Measurements from ENCODE around the gene LSM2.

LSM2 gene

DNA sequence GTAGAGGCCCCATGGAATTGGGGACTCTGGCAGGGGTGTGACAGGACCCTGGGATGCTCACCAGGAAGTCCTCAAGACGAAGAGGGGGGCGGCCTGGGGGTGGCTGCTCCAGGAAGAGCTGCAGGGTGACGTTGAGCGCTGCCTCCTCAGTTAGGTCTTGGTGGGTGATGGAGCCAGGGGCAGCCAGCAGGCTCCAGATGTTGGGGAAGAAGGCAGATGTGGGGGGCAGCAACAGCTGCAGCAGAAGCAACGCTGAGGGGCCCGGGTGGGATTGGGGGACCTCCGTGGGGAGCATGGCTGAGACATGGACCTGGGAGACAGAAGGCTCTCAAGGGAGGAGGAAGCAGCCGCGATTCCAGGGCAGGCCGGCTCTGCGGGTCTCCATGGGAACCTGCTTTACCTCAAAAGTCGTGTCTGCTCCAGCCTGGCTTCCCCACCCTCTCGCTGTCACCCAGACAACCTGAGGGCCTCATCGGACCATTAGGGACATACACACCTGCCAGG is 30.2 kb downstream of the LSM2 start:
- DNase-seq: no peak

DNA sequence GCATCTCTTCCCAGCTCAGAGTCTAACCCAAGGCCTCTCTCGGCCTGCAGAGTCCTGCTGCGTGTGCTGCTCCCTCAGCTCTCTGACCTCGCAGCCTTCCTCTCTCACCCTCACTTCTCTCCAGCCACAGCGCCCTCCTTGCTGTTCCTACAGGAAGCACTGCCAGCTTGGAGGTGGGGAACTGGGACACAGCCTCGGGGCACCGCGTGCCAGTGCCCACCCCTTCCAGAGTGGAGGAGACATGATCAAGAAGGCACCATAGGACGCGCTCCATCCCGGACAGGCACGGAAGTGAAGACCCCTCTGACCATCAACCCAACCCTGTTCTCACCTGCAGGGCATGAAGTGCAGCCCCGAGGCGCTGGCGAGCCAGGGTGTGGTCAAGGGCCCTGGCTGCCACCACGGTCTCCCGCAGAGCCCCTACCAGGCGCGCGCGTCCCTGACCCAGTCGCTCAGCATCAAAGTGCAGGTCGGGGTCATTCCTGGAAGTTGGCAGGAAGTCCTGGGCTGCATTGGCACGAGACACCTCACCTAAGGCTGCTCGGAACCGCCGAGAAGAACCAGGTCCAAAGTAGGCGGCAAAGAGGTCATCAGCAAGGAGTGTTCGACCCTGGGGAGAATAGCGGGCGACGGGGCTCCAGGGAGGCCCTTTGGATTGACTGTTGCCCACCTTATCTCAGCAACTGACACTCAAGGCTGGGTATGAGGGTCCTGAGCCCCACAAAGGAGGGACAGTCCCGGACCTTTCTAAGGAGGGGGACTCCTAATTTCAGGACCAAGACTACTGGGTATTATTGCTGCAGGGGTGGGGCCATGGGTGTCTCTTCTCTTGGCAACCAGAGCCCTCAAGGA is 30.9 kb downstream of the LSM2 start:
- DNase-seq: no peak

DNA sequence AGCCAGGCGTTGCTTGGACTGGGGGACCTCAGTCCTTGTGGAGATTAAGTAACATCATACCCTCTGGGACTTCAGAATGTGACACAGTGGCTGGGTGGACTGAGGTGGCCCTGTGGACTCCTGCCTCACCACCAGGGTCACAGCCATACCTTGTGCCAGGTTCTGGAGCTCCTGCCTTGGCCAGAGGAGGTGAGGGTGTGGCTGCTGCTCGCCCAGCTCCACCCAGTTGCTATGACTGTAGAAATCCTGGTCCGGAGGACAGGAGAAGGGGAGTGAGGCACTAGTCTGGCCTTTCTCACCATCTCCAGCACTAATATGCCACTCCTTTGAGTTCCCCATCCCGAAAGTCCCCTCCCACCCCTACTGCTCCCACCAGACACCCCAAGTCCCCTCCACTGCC is 31.6 kb downstream of the LSM2 start:
- DNase-seq: no peak

DNA sequence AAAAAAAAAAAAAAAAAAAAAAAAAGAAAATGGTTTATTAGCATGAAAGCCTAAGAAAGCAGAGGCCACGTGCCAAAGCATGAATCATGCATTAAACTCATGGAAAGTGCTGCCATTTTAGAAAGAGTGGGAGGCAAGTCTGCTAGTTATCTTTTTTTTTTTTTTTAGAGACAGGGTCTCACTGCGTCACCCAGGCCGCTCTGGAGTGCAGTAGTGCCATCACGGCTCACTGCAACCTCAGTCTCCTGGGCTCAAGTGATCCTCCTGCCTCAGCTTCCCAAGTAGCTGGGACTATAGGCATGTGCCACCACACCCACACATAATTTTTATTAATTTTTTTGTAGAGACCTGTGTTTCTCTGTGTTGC is 34.8 kb downstream of the LSM2 start:
- DNase-seq: no peak

DNA sequence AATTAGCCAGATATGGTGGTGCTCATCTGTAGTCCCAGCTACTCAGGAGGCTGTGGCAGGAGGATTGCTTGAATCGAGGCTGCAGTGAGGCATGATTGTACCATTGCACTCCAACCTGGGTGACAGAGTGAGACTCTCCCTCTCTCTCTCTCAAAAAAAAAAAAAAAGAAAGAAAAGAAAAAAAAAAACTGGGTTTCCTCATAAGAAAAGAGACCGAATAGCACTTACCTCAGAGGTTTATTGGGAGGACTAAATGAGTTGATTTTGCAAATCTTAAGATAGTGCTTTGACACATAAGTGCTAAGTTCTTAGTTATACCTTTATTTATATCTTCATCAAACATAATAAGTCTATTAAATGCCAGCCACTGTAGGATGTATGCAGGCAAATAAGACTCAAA is 35.9 kb downstream of the LSM2 start:
- no peak for DNase-seq

DNA sequence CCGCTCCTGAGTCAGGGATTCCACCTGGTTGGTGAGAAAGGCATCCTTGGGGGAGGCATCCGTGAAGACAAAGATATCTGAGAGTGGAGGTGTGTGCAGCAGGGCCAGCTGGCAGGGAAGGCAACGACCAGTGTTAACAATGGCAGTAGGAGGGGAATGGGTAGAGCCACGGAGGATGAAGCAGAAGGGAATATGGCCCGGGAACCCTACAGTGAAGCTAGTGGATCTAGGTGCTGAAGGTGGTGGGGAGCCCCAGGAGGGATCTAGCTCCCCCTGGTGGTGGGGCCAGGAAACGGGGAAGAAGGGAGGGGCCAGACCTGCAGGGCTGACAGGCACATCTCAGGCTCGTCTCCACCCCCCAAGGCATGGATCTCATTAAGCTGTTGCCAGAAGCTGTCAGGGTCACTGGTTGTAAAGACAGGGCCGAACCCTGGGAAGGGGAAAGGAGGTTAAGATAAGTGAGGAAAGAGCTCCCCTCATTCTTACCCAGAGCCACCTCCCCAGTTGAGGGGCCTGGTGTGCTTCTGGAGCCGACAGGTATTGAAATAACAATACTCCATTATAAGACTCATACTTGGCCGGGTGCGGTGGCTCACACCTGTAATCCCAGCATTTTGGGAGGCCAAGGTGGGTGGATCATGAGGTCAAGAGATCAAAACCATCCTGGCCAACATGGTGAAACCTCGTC is 36.9 kb downstream of the LSM2 start:
- no peak for DNase-seq

DNA sequence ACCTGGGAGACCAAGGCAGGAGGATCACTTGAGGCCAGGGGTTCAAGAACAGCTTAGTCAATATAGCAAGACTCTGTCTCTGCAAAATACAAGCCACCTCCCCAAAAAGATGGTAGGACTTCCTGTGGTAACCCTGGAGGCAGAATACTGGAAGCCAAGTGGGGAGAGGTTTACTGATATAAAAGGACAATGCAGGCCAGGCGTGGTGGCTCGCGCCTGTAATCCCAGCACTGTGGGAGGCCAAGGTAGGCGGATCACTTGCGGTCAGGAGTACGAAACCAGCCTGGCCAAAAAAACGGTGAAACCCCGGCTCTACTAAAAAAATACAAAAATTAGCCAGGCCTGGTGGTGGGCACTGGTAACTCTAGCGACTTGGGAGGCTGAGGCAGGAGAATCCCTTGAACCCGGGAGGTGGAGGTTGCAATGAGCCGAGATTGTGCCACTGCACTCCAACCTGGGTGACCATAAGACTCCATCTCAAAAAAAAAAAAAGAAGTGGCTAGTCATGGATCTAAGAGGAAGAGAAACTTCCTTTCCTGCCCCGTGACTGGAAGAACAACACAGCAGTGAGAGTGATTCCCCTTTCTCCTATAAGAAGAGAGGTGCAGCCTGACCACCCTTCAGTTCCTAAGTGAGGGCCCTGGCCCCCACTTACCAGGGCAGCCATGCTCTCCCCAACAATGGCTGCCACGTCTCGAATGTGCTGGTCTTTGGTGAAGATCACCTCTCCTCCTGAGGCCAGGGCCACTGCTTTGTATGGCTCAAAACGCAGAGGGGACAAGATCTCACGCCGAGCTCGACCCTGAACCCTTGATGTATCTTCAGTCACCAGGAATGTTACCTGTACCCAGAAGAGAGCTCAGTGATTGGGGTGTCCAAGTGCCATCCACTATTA is 38.2 kb downstream of the LSM2 start:
- no peak for DNase-seq

DNA sequence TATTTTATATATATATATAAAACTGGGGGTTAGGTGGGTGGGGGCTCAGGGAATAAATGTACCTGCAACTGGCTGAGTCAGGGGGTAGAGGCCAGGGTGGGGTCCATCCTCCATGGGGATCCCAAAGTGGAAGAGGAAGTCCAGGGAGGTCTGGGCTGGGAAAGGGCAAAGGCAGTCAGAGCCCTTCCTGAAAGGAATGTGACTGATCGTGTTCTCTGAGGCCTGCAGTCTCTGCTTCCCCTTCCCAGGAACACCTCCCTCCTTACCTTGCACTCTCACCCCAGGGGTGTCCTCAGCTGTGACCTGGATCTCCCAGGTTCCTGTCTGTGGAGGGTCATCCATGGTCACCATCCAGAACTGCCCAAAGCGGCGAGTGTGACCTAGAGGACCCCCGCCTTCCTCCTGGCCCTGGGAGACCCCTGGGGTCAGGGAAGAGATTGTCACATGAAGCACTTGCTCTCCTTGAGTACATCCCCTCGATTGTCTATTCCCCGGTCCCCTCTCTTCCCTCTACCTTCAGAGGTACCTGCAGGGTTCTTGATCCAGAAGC is 39.6 kb downstream of the LSM2 start:
- DNase-seq: no peak

DNA sequence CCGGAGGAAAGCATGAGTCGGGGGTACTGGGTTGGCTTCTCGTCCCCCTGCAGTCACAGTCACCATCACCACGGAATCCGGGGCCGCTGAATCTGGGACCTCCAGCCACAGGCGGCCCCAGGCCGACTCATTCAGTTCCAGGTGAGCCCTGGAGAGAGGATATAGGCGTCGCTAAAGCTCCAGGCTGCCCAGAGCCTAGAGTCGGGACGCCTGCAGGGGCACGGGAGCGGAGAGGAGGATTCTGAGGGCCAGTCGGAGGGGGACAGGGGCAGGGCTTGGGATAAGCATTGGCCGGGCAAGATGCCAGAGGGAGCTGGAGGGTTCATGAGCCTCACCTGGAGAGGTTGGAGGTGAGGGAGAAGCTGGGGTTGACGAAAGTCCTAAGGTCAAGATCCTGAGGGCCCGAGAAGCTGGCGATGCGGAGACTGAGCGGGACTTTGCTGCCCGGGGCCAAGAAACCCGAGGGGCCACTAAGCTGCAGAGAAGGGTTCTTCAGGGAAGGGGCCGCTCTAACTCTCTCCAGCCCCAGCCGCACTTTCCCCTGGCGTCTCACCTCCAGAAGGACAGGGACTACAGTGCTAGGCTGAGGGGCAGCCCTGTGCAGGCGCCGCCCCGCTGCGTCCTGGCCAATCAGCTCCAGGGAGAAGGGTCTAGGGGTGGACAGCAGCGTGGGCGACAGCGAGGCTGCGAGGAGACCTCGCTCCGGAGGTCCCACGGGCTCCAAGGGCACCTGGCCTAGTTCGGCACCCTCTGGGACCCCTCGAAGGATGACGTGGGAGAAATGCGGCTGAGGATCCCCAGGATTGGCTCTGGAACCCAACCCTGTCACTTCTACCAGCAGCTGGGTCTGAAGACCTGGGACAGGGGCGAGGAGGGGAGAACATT is 40.6 kb downstream of the LSM2 start:
- no peak for DNase-seq

DNA sequence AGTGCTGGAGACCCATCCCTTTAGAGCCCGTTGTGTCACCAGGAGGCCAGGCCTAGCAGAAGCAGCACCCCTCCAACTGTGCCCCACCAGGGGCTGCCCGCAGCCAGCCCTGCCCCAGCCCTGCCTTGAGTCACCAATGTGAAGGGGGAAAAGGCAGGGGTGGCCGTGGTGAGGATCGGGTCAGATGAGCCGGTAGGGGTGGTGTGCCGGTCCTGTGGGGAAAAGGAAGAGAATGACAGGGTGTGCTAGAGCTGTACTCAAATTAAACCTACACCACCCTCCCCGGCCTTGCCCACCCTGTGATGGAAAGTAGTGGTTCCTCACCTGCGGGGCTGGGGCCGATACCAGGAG is 41.2 kb downstream of the LSM2 start:
- no peak for DNase-seq

DNA sequence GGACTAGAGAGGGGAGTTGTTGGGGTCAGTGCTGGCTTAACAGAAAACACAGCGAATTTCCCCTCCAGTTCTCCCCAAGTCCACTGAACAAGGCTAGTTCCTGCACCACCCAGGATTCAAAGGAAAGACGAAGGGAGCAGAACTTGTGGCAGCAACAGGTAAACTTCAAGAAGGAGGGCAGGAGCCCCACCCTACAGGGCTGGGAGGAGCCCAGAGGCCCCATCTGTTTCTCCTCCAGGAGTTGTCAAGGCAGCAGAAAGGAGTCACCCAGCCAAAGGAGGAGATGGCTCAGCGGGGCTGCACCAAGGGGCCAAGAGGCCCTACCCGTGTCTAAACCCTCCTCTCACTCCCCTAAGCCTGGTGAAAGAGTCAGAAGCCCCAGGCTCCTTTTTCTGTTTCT is 42.6 kb downstream of the LSM2 start:
- DNase-seq: no peak

DNA sequence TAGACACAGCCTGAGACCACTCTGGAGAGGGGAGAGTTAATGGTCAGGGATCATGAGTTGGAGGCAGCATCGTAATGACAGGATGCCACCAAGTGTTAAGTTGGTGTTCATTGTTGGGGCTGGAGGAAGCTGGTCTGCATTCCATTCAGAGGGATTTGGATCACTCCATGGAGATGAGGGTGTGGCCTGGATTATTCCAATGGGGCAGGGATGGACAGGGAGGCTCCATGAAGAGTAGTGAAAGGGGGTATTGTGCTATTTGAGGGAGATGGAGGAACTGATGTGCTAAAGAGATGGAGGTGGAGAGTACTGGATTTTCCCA is 43.2 kb downstream of the LSM2 start:
- no peak for DNase-seq

DNA sequence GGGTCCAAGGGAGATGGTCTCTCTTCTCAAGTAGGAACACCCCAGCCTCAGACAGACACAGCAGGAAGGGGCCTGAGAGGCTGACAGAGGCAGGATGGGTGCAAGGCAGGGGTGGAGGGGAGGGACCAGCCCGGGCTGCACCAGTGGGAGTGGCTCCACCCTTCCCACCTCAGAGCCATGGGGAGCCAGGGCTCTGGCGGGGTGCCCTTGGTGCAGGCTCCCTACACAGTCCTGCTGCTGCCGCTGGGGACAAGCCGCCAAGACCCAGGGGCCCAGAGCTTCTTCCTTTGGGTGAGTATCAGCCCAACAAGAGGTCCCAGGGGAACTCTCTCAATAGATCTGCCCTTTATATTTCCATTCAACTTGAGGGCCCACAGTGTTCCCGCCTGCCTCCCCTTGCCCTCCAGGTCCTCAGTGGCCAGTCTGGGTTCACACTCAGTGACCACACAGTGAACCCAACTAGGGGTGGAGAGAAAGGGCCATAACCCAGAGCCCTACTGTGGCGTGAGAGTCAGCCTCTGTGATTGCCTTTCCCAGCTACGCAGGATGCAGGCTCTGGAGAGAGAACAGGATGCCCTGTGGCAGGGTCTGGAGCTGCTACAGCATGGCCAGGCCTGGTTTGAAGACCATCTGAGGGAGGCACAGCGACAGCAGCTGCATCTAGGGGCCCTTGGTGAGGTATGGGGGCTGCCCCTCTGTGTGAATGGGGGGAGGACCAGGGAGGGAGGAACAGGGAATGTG is 43.7 kb downstream of the LSM2 start:
- no peak for DNase-seq

DNA sequence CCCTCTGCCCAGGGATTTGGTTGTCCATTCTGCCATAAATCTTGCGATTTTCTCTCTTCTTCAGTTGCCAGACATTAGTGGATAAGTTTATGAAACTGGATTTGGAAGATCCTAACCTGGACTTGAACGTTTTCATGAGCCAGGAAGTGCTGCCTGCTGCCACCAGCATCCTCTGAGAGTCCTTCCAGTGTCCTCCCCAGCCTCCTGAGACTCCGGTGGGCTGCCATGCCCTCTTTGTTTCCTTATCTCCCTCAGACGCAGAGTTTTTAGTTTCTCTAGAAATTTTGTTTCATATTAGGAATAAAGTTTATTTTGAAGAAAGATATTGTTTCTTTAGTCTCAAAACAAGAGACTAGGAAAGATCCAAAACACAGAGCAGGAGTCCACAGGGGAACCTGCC is 44.4 kb downstream of the LSM2 start, which contains the start of gene SAPCD1:
SAPCD1 (plus strand) TSS at position 301 of the 400 bp plus-strand sequence. CDS start 399 bp downstream, outside the sequence.
- no peak for DNase-seq

DNA sequence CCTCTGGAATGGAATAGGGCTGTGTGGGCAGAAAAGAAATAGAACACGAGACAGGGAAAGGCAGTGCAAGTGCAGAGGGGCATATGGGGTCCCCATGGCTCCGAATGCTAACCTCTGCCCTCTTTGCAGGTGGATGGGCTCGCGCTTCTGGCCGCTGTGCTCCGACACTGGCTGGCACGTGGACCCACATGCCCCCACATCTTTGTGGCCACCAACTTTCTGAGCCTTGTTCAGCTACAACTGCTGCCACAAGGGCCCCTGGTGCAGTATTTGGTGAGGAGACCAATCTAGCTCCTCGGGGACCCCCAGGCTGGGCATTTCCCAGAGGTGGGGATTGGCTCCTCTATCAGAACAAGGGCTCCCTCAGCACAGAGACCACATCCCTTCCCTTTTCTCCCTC is 45.4 kb downstream of the LSM2 start:
- no peak for DNase-seq

DNA sequence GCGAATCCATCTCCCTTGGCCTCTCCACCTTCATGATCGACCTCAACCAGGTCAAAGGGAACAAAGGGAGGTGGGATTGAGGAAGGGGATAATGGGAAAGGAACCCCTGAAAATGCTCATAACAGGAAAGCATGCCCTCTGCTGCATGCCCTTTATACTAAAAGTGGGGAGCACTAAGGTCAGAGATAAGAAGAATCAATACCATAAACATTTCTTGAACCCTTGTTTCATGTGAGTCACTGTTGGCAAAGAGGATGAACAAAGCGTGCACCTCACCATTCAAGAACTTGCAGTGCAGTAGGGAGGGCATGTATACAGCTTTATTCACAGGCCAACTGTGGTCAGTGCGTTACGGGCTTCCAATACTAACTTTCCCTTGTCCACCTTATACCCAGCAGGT is 46.0 kb downstream of the LSM2 start:
- DNase-seq: no peak

DNA sequence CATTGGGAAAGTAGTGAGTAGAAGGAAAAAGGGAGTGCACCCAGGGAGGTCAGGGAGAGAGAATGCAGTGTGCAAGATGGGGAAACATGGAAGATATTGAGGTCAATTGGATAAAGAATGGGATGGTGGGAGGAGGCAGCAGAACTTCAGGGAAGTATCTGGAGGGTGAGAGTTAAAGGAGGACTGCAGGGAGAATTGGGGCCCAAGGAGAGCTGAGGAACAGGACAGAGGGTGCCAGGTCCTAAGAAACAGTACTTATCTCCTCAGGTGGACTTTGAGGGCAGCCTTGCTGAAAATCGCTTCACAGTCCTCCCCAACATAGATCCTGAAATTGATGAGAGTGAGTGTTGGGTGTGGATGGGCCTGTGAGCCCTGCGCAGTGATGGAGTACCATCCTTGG is 48.5 kb downstream of the LSM2 start:
- no peak for DNase-seq

DNA sequence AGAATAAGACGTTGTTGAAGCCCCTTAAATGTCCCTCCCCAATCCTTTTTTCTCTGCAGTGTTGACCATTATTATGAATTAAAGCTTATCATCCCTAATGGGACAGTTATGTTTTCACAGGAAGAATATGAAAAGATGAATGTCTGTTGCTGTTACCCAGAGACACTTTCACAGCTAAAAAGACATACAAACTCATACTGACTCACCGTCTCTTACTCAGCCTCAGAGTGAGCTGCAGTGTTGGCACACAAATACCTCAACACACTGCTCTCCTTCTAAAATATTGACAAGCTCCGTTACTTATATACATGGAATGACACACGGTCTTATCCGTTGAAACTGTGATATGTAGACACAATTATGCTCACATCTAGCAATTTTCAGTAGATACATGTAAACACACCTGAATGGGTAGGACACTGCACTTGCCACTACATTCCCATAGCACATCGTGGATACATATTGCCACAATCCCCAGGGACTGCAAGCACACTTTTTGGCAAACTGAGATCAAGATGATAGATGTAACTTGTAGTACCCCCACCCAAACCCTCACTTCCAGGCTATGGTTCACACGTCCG is 53.9 kb downstream of the LSM2 start:
- peak; percentile 33 for DNase-seq

DNA sequence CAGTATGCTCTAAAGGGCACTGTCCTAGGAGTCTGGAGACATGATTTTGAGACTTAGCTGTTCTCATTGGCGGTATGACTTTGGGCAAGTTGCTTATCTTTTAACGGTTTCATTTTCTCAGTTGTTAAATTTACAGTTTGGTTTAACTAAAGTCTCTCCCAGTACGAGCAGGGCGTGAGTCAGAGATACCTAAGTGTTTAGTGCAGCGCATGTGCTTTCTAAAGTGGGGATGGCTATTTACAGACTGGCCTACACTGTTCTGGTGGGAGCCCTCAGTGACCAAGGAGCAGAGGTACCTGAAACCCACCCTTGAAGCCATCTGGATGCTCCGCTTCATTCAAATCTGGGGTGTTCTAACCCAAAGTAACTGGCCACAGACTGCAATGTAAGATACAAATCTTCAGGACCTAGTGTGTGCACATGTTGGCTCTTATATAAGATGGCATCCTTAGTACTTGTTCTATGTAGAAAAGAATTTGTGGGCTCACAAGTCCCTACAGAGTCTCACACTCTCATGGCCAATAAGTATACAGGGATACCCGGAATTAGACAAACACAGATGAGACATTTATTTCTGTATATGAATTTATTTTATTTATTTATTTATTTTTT is 56.2 kb downstream of the LSM2 start:
- DNase-seq: no peak

DNA sequence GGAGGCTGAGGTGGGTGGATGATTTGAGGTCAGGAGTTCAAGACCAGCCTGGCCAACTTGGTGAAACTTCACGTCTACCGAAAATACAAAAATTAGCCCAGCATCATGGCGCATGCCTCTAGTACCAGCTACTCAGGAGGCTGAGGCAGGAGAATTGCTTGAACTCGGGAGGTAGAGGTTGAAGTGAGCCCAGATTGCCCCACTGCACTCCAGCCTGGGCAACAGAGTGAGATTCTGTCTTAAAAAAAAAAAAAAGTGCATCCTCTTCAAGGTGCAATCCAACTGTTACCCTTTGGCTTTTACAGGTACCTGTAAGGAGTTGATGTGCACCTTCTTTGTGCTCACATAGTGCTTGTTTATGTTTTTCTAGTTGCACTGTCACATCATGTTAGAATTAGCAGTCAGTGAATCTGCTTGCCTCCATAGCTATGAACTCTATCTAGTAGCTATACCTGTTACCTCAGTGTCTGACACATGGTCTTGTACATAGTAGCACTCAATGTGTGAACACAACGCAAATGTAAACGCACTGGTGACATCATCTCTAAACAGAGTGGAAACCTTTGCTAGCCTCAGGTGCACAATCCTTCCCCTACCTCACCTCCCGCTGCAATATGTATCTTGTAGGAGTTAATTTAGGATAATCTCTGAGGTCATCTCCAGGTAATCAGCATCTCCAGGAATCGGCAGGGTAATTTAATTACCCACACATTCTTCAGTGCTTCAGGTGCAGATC is 57.3 kb downstream of the LSM2 start:
- no peak for DNase-seq
